Activated CD8-positive, alpha-beta T cell treated with anti-CD3 and anti-CD28 coated beads, Interleukin-2, amount 10 ng/mL, durations not matched to agents 7 days and 5 days (primary cell): ENCODE results near the gene NAT10. TPM values are rescaled to one million over a fixed set of nuclear protein-coding genes. Genes with fewer than 3 reads are reported as not detected.

Experiments used
- ATAC-seq: fragments of 150-1000 bp; cut with Tn5 transposase; one replicate; pipeline ENCODE4 v1.10.0; 2021; ENCODE audit warnings: moderate library complexity
- CTCF ChIA-PET: fragments of 350-600 bp; sonication (Branson Sonifier 250); formaldehyde crosslinking; loops from one replicate; lab custom pipeline; 2021; ENCODE audit warnings: antibody characterized with exemption; lab: Charles Lee
- POLR2A ChIA-PET: fragments of 350-600 bp; sonication (Branson Sonifier 250); formaldehyde crosslinking; loops from one replicate; lab custom pipeline; 2021; ENCODE audit warnings: antibody characterized with exemption; lab: Charles Lee
- DNase-seq: peaks from one replicate; pipeline ENCODE4 v3.0.0-alpha.2; 2020
- H3K27ac Mint-ChIP-seq: one replicate; pipeline ENCODE4 v1.8.0; 2021; ENCODE audit warnings: mild to moderate bottlenecking, mixed read lengths
- H3K27me3 Mint-ChIP-seq: one replicate; pipeline ENCODE4 v1.8.0; 2021; ENCODE audit warnings: low read depth, mixed read lengths
- H3K36me3 Mint-ChIP-seq: one replicate; pipeline ENCODE4 v1.8.0; 2021; ENCODE audit warnings: low read depth, mixed read lengths
- H3K4me1 Mint-ChIP-seq: one replicate; pipeline ENCODE4 v1.8.0; 2021; ENCODE audit warnings: low read depth, mixed read lengths
- H3K4me3 Mint-ChIP-seq: one replicate; pipeline ENCODE4 v1.8.0; 2021; ENCODE audit warnings: mild to moderate bottlenecking, mixed read lengths
- H3K9me3 Mint-ChIP-seq: one replicate; pipeline ENCODE4 v1.8.0; 2022; ENCODE audit warnings: mixed read lengths; ENCODE audit not compliant: insufficient read depth
- total RNA-seq, 2 experiments: library from RNA; stranded (reverse); gene quantifications; one replicate each; pipeline ENCODE4 v1.2.3, GENCODE V29; 2021

The NAT10 gene
- total RNA-seq, 2 experiments from 2014 or later, result 76.9 to 78.7 TPM

GRCh38 chr11:34182425-34182824 is 77.0 kb downstream of the NAT10 start:
- no peak for ATAC-seq
- CTCF ChIA-PET, result interaction anchor here (1.0 to 6.8 kb wide), 3 partner anchors 8 to 179 kb away, joined by 3 to 35 read pairs (median 3); no protein-coding TSS in a partner anchor
- POLR2A ChIA-PET, result no interaction called here
- H3K27me3 Mint-ChIP-seq, result peaks cover 3% of the 10 kb centered on the region
- H3K9me3 Mint-ChIP-seq, result no peaks in the 10 kb centered on the region
- peaks cover 20% of the 10 kb centered on the region for H3K4me1 Mint-ChIP-seq
- no peak overlapping the region for H3K27ac Mint-ChIP-seq
- no peak overlapping the region for H3K4me3 Mint-ChIP-seq
- no peaks in the 10 kb centered on the region for H3K36me3 Mint-ChIP-seq
- no peak for DNase-seq

- Mint-ChIP-seq H3K27me3 (peaks cover under 1% of the 10 kb centered on the region), H3K36me3 (no peaks in the 10 kb centered on the region), H3K27ac (no peak overlapping the region), H3K4me1 (peaks cover 20% of the 10 kb centered on the region), H3K9me3 (no peaks in the 10 kb centered on the region), H3K4me3 (no peak overlapping the region)
- ChIA-PET CTCF (interaction anchor here (1.0 to 6.8 kb wide), 3 partner anchors 8 to 178 kb away, joined by 3 to 35 read pairs (median 3); no protein-coding TSS in a partner anchor), POLR2A (no interaction called here)
- no peak for DNase-seq
- ATAC-seq, result no peak
Observed at GRCh38 chr11:34182921-34183685, 77.7 kb downstream of the NAT10 start.

- peaks cover 20% of the 10 kb centered on the region for H3K4me1 Mint-ChIP-seq
- no peak for DNase-seq
- H3K4me3 Mint-ChIP-seq, result no peak overlapping the region
- H3K9me3 Mint-ChIP-seq, result no peaks in the 10 kb centered on the region
- H3K27ac Mint-ChIP-seq, result no peak overlapping the region
- POLR2A ChIA-PET, result no interaction called here
- no peaks in the 10 kb centered on the region for H3K36me3 Mint-ChIP-seq
- ATAC-seq, result no peak
- peaks cover 4% of the 10 kb centered on the region for H3K27me3 Mint-ChIP-seq
- CTCF ChIA-PET, result interaction anchor here (6.8 kb wide), 1 partner anchor 9 kb away, joined by 35 read pairs; no protein-coding TSS in a partner anchor
Observed at GRCh38 chr11:34183848-34184391, 78.5 kb downstream of the NAT10 start.

GRCh38 chr11:34184505-34185015 is 79.1 kb downstream of the NAT10 start:
- peaks cover 4% of the 10 kb centered on the region for H3K27me3 Mint-ChIP-seq
- H3K36me3 Mint-ChIP-seq, result no peaks in the 10 kb centered on the region
- POLR2A ChIA-PET, result no interaction called here
- H3K4me3 Mint-ChIP-seq, result no peak overlapping the region
- peaks cover 20% of the 10 kb centered on the region for H3K4me1 Mint-ChIP-seq
- no peak for DNase-seq
- CTCF ChIA-PET, result interaction anchor here (6.8 kb wide), 1 partner anchor 10 kb away, joined by 35 read pairs; no protein-coding TSS in a partner anchor
- H3K27ac Mint-ChIP-seq, result no peak overlapping the region
- no peaks in the 10 kb centered on the region for H3K9me3 Mint-ChIP-seq
- no peak for ATAC-seq

GRCh38 chr11:34185926-34186841 is 80.8 kb downstream of the NAT10 start:
- ATAC-seq (no peak), DNase-seq (no peak)
- ChIA-PET CTCF (interaction anchor here (1.0 to 6.8 kb wide), 2 partner anchors 11 to 19 kb away, joined by 4 to 35 read pairs; no protein-coding TSS in a partner anchor), POLR2A (no interaction called here)
- Mint-ChIP-seq H3K27me3 (peaks cover 4% of the 10 kb centered on the region), H3K9me3 (no peaks in the 10 kb centered on the region), H3K4me3 (no peak overlapping the region), H3K36me3 (no peaks in the 10 kb centered on the region), H3K27ac (no peak overlapping the region), H3K4me1 (peaks cover 8% of the 10 kb centered on the region)

GRCh38 chr11:34188181-34188580 is 82.8 kb downstream of the NAT10 start:
- Mint-ChIP-seq H3K36me3 (no peaks in the 10 kb centered on the region), H3K9me3 (no peaks in the 10 kb centered on the region), H3K4me3 (no peak overlapping the region), H3K27me3 (peaks cover 4% of the 10 kb centered on the region), H3K27ac (no peak overlapping the region), H3K4me1 (peaks cover 16% of the 10 kb centered on the region)
- ATAC-seq (no peak), DNase-seq (no peak)
- ChIA-PET POLR2A (no interaction called here), CTCF (interaction anchor here (1.1 to 6.8 kb wide), 2 partner anchors 13 to 47 kb away, joined by 3 to 35 read pairs; no protein-coding TSS in a partner anchor)

- no peak overlapping the region for H3K4me3 Mint-ChIP-seq
- peaks cover 4% of the 10 kb centered on the region for H3K27me3 Mint-ChIP-seq
- H3K4me1 Mint-ChIP-seq, result peaks cover 19% of the 10 kb centered on the region
- H3K27ac Mint-ChIP-seq, result no peak overlapping the region
- ChIA-PET CTCF (interaction anchor here (1.0 kb wide), 1 partner anchor 166 kb away, joined by 3 read pairs; no protein-coding TSS in a partner anchor), POLR2A (no interaction called here)
- ATAC-seq (no peak), DNase-seq (no peak)
- no peaks in the 10 kb centered on the region for H3K9me3 Mint-ChIP-seq
- H3K36me3 Mint-ChIP-seq, result no peaks in the 10 kb centered on the region
Observed at GRCh38 chr11:34189191-34189590, 83.8 kb downstream of the NAT10 start.

- Mint-ChIP-seq H3K4me1 (peaks cover 13% of the 10 kb centered on the region), H3K27ac (no peak overlapping the region), H3K4me3 (no peak overlapping the region), H3K9me3 (no peaks in the 10 kb centered on the region), H3K27me3 (peaks cover 4% of the 10 kb centered on the region), H3K36me3 (no peaks in the 10 kb centered on the region)
- no peak for DNase-seq
- ChIA-PET POLR2A (no interaction called here), CTCF (interaction anchor here (0.6 kb wide), 1 partner anchor 16 kb away, joined by 3 read pairs; no protein-coding TSS in a partner anchor)
- ATAC-seq, result no peak
Observed at GRCh38 chr11:34190192-34191139, 85.0 kb downstream of the NAT10 start.

GRCh38 chr11:34191578-34191977 is 86.1 kb downstream of the NAT10 start:
- Mint-ChIP-seq H3K36me3 (no peaks in the 10 kb centered on the region), H3K4me1 (peaks cover 13% of the 10 kb centered on the region), H3K9me3 (no peaks in the 10 kb centered on the region), H3K27ac (no peak overlapping the region), H3K4me3 (no peak overlapping the region), H3K27me3 (peaks cover 4% of the 10 kb centered on the region)
- ATAC-seq (no peak), DNase-seq (no peak)
- POLR2A ChIA-PET, result no interaction called here
- CTCF ChIA-PET, result interaction anchor here (0.9 kb wide), 1 partner anchor 17 kb away, joined by 3 read pairs; no protein-coding TSS in a partner anchor

GRCh38 chr11:34192481-34193401 is 87.3 kb downstream of the NAT10 start:
- H3K9me3 Mint-ChIP-seq, result no peaks in the 10 kb centered on the region
- no peak for DNase-seq
- ChIA-PET POLR2A (interaction anchor here (0.6 kb wide), 1 partner anchor 315 kb away, joined by 3 read pairs; no protein-coding TSS in a partner anchor), CTCF (no interaction called here)
- peaks cover 24% of the 10 kb centered on the region for H3K4me1 Mint-ChIP-seq
- ATAC-seq, result peak; percentile 21
- no peaks in the 10 kb centered on the region for H3K36me3 Mint-ChIP-seq
- H3K4me3 Mint-ChIP-seq, result no peak overlapping the region
- peaks cover 4% of the 10 kb centered on the region for H3K27me3 Mint-ChIP-seq
- no peak overlapping the region for H3K27ac Mint-ChIP-seq
